Activated T-helper 1 cell treated with anti-CD3 and anti-CD28 coated beads, Interleukin-12 subunit alpha, Interleukin-12 subunit beta, Interleukin-2, Interleukin-4 antibody, amounts not matched to agents 30 ng/mL and 10 ng/mL and 1 ng/mL, durations not matched to agents 14 hours and 24 hours and 36 hours (primary cell): ENCODE data around the gene C1QL2. TPM values are rescaled to one million over a fixed set of nuclear protein-coding genes. Genes with fewer than 3 reads are reported as not detected.

Experiments
- DNase-seq: peaks from one replicate; pipeline ENCODE4 v3.0.0; 2021; ENCODE audit warnings: low spot score
- H3K27ac Mint-ChIP-seq: one replicate; pipeline ENCODE4 v1.8.0; 2021; ENCODE audit warnings: mild to moderate bottlenecking, mixed read lengths
- H3K27me3 Mint-ChIP-seq: one replicate; pipeline ENCODE4 v1.8.0; 2022; ENCODE audit warnings: mild to moderate bottlenecking, moderate library complexity, mixed read lengths; ENCODE audit not compliant: insufficient read depth
- H3K36me3 Mint-ChIP-seq: one replicate; pipeline ENCODE4 v1.8.0; 2021; ENCODE audit warnings: low read depth, mixed read lengths
- H3K4me1 Mint-ChIP-seq: one replicate; pipeline ENCODE4 v1.8.0; 2021; ENCODE audit warnings: low read depth, mixed read lengths
- H3K4me3 Mint-ChIP-seq: one replicate; pipeline ENCODE4 v1.8.0; 2021; ENCODE audit warnings: mild to moderate bottlenecking, moderate library complexity, mixed read lengths
- H3K9me3 Mint-ChIP-seq: one replicate; pipeline ENCODE4 v1.8.0; 2021; ENCODE audit warnings: mixed read lengths
- intact Hi-C: fragments of 100-400 bp; cut with micrococcal nuclease; formaldehyde crosslinking; loops from one replicate; pipeline ENCODE4 v1.15.1; 2024
- total RNA-seq: library from RNA; stranded (reverse); gene quantifications from 2 replicates; pipeline ENCODE4 v1.2.3, GENCODE V29; 2022

Gene C1QL2
- total RNA-seq, 1 donor from 2014 or later: not detected

- H3K4me3 Mint-ChIP-seq: no peak overlapping the region
- H3K27ac Mint-ChIP-seq: no peak overlapping the region
- no peaks in the 10 kb centered on the region for H3K9me3 Mint-ChIP-seq
- peaks cover 2% of the 10 kb centered on the region for H3K27me3 Mint-ChIP-seq
- intact Hi-C loops: no loop called here
- H3K4me1 Mint-ChIP-seq: no peaks in the 10 kb centered on the region
- DNase-seq: no peak
- H3K36me3 Mint-ChIP-seq: no peaks in the 10 kb centered on the region
These were observed 40.4 kb downstream of the C1QL2 start for GRCh38 chr2:119117891-119118882.

GRCh38 chr2:119117408-119117807 lies 41.1 kb downstream of the C1QL2 start:
- DNase-seq: no peak
- Mint-ChIP-seq H3K36me3 (no peaks in the 10 kb centered on the region), H3K27ac (no peak overlapping the region), H3K27me3 (peaks cover 2% of the 10 kb centered on the region), H3K9me3 (no peaks in the 10 kb centered on the region), H3K4me3 (no peak overlapping the region), H3K4me1 (no peaks in the 10 kb centered on the region)
- intact Hi-C loops: no loop called here

- DNase-seq: no peak
- H3K36me3 Mint-ChIP-seq: no peaks in the 10 kb centered on the region
- no peak overlapping the region for H3K4me3 Mint-ChIP-seq
- no peaks in the 10 kb centered on the region for H3K9me3 Mint-ChIP-seq
- H3K27me3 Mint-ChIP-seq: peaks cover 2% of the 10 kb centered on the region
- no peaks in the 10 kb centered on the region for H3K4me1 Mint-ChIP-seq
- no peak overlapping the region for H3K27ac Mint-ChIP-seq
- intact Hi-C loops: no loop called here
These were observed 41.9 kb downstream of the C1QL2 start for GRCh38 chr2:119116411-119117295.

GRCh38 chr2:119114266-119114665 lies 44.3 kb downstream of the C1QL2 start:
- no peak for DNase-seq
- no peaks in the 10 kb centered on the region for H3K27me3 Mint-ChIP-seq
- H3K9me3 Mint-ChIP-seq: peaks cover 5% of the 10 kb centered on the region
- no peaks in the 10 kb centered on the region for H3K36me3 Mint-ChIP-seq
- H3K27ac Mint-ChIP-seq: no peak overlapping the region
- intact Hi-C loops: no loop called here
- no peaks in the 10 kb centered on the region for H3K4me1 Mint-ChIP-seq
- no peak overlapping the region for H3K4me3 Mint-ChIP-seq

GRCh38 chr2:119113489-119113770 lies 45.1 kb downstream of the C1QL2 start:
- Mint-ChIP-seq H3K9me3 (peaks cover 5% of the 10 kb centered on the region), H3K4me3 (no peak overlapping the region), H3K27ac (no peak overlapping the region), H3K36me3 (no peaks in the 10 kb centered on the region), H3K4me1 (no peaks in the 10 kb centered on the region), H3K27me3 (no peaks in the 10 kb centered on the region)
- DNase-seq: no peak
- intact Hi-C loops: no loop called here

GRCh38 chr2:119112770-119113488 lies 45.6 kb downstream of the C1QL2 start:
- no peak overlapping the region for H3K4me3 Mint-ChIP-seq
- H3K27ac Mint-ChIP-seq: no peak overlapping the region
- peaks cover 5% of the 10 kb centered on the region for H3K9me3 Mint-ChIP-seq
- intact Hi-C loops: no loop called here
- H3K4me1 Mint-ChIP-seq: no peaks in the 10 kb centered on the region
- H3K27me3 Mint-ChIP-seq: no peaks in the 10 kb centered on the region
- no peak for DNase-seq
- no peaks in the 10 kb centered on the region for H3K36me3 Mint-ChIP-seq

- DNase-seq: no peak
- Mint-ChIP-seq H3K36me3 (no peaks in the 10 kb centered on the region), H3K9me3 (peaks cover 5% of the 10 kb centered on the region), H3K4me3 (no peak overlapping the region), H3K27ac (no peak overlapping the region), H3K27me3 (no peaks in the 10 kb centered on the region), H3K4me1 (no peaks in the 10 kb centered on the region)
- intact Hi-C loops: no loop called here
These were observed 46.3 kb downstream of the C1QL2 start for GRCh38 chr2:119112230-119112629.

- Mint-ChIP-seq H3K9me3 (peaks cover 5% of the 10 kb centered on the region), H3K36me3 (no peaks in the 10 kb centered on the region), H3K4me3 (no peak overlapping the region), H3K27ac (no peak overlapping the region), H3K4me1 (no peaks in the 10 kb centered on the region), H3K27me3 (no peaks in the 10 kb centered on the region)
- intact Hi-C loops: no loop called here
- no peak for DNase-seq
These were observed 47.2 kb downstream of the C1QL2 start for GRCh38 chr2:119111115-119111975.

GRCh38 chr2:119109866-119110265 lies 48.7 kb downstream of the C1QL2 start:
- Mint-ChIP-seq H3K27me3 (no peaks in the 10 kb centered on the region), H3K4me3 (no peak overlapping the region), H3K27ac (no peak overlapping the region), H3K9me3 (peaks cover 5% of the 10 kb centered on the region), H3K4me1 (no peaks in the 10 kb centered on the region), H3K36me3 (no peaks in the 10 kb centered on the region)
- no peak for DNase-seq
- intact Hi-C loops: no loop called here

- Mint-ChIP-seq H3K27ac (no peak overlapping the region), H3K4me3 (no peak overlapping the region), H3K9me3 (peaks cover 5% of the 10 kb centered on the region), H3K27me3 (no peaks in the 10 kb centered on the region), H3K36me3 (no peaks in the 10 kb centered on the region), H3K4me1 (no peaks in the 10 kb centered on the region)
- DNase-seq: no peak
- intact Hi-C loops: no loop called here
These were observed 50.4 kb downstream of the C1QL2 start for GRCh38 chr2:119108186-119108585.

- Mint-ChIP-seq H3K4me1 (no peaks in the 10 kb centered on the region), H3K9me3 (peaks cover 9% of the 10 kb centered on the region), H3K36me3 (no peaks in the 10 kb centered on the region), H3K27me3 (no peaks in the 10 kb centered on the region), H3K27ac (no peak overlapping the region), H3K4me3 (no peak overlapping the region)
- intact Hi-C loops: no loop called here
- peak; percentile 4 for DNase-seq
These were observed 52.2 kb downstream of the C1QL2 start for GRCh38 chr2:119106301-119106897.
